Stimulated activated CD4-positive, alpha-beta T cell treated with anti-CD3 and anti-CD28 coated beads, Interleukin-4, amount 100 ng/mL, for 48 hours (primary cell): ENCODE results near the gene OR51B4.
"Not testable (repeated sequence)": the region's sequence is repeated elsewhere in the genome, so short reads cannot be mapped to it uniquely, and the experiment has no call there.

Experiments used
- DNase-seq, 2 donors: peaks; one replicate each; pipeline ENCODE4 v3.0.0-alpha.2; 2020; ENCODE audit warnings: low read depth in 2 of 2

The OR51B4 gene

DNA sequence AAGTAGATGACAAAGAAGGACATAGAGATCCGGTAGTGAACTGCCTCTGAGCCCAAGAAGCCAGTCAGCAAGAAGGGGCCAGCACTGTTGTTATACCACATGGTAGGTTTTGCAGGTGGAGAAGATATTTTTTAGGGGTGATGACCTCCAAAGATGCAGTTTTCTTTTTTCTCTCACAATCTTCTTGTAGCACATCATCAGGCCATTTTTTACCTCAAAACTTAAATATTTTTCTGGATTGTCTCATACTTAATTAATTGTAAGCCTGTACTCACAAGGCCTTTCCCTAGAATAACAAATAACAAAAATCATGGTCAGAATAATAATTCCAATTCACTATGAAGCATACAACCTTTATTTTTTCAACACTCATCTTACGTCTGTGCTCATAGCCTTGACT lies at the start of gene OR51B4:
TSS of gene OR51B4 (minus strand) at position 101 of the 400 bp plus-strand sequence. CDS start at position 101, 0 bp downstream.
- no peak for DNase-seq

DNA sequence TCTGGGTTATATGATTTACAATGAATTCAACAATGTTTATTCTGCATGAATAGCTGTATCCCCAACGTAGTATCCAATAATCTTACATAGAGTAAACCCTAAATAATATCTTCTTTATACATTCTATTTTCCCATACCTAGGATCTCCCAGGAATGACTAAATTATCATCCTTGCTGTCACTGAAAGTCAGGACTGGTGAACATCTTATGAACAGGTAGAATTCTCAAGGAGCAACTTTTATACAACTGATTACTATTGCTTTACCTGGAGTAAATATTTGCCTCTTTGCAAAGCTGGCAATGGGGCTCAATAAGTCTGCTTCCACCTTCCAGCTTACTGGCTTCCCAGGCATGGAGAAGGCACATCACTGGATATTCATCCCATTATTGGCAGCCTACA lies 49.5 kb upstream of the OR51B4 start, which contains the start of gene OR51B6:
TSS of gene OR51B6 (plus strand) at position 301 of the 400 bp plus-strand sequence. CDS start at position 301, 0 bp downstream.
- no peak for DNase-seq

DNA sequence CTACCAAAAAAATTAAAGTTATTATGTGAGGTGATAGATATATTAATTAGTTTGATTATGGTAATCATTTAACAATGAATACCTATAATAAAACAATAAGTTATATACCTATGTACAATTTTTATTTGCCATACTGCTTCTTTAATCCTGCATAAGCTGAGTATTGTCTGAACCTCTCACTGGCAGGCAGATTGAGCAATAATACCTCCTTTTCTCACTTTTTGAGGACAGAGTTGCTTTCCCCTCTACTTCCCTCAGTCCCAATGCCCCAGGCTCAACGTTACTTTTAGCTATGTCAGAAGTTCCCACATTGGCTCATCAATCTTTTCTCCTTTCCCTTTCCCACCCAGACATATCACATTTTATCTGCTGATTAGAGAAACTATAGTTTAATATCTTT lies 47.8 kb upstream of the OR51B4 start:
- DNase-seq: no peak

- no peak for DNase-seq
These were observed 46.9 kb upstream of the OR51B4 start for GRCh38 chr11:5348551-5349194.

DNA sequence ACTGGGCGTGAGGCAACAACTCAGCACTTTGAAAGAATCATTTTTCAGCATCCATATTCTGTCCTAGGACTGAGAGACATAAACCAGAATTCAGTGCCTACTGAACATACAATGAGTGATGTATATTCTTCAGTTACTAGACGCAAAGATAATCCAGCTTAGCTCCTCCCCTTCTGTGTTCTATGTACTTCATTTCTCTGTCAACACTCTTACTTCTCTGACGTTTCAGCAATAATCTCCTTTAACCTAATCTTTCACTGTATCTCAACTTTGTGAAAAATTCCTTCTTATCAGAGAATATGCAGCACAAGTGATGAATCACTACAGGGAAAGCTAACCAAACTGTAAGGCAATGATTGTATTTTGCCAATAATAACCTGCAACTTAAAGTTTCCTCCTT lies 44.1 kb upstream of the OR51B4 start:
- DNase-seq: no peak

- no peak for DNase-seq
These were observed 42.0 kb upstream of the OR51B4 start, which contains the start of gene OR51B5 for GRCh38 chr11:5343474-5344335. OR51B5 (minus strand) TSS chr11:5343524; CDS start chr11:5343524, 0 bp downstream.

DNA sequence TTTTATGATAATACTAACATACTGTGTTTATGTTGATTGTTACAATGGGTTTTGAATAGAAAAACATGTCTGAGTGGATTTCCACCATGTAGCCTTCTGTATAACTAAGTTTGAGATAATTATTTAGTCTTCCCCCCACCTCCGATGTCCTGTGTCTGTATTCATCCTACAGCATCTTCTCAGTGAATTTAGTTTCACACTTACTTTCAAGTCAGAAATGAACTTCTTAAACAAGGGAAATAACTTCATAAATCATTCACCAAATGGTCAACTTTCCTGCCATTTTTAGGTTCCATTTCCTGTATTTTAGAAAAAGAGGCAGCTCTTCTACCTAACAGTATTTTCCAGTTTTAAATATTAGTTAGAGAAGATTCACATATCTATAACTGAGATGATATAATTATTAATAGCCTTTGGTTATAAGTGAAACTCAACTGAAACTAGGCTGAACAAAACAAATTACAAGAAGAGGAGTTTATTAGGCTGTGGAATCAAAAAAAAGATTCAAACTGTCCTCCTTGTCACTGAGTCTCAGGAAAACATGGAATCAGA lies 38.1 kb upstream of the OR51B4 start:
- no peak for DNase-seq

DNA sequence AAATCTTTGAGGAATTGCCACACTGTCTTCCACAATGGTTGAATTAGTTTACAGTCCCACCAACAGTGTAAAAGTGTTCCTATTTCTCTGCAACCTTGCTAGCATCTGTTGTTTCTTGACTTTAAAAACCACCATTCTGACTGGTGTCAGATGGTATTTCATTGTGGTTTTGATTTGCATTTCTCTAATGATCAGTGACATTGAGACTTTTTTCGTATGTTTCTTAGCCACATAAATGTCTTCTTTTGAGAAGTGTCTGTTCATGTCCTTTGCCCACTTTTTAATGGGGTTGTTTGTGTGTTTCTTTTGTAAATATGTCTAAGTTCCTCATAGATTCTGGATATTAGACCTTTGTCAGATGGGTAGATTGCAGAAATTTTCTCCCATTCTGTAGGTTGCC lies 35.5 kb upstream of the OR51B4 start:
- DNase-seq: not testable (repeated sequence)

DNA sequence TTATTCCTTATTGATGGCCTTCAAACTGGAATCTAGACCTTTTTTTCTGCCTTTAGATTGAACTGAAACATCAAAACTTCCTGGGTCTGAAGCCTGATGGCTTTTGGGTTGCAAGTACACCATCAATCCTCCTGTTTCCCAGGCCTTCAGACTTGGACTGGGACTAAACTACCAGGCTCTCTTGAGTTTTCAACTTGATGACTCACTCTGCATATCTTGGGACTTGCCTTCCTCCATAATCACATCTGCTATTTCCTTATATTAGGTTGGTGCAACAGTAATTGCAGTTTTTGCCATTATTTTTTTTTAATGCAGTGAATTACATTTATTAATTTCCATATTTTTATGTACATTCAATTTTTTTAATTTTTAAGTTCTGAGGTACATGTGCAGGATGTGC lies 34.6 kb upstream of the OR51B4 start:
- DNase-seq: no peak

- no peak for DNase-seq
These were observed 33.4 kb upstream of the OR51B4 start for GRCh38 chr11:5335170-5335569.

DNA sequence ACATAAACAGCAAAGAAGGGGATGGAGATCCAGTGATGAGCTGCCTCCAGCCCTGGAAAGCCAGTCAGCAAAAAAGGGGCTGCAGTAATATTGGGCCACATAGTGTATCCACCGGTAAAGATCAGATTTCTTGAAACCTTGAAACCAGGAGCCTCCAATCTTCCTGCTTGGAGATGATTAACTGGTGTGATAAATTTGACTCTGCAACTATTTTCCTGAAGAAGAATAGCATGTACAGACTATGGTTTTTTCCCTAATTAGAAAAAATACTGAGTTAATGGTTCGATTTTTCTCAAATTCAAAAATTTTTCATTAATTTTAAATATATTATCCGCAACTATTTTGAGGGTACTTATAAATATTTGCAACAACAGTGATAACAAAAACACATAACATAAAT lies 22.5 kb upstream of the OR51B4 start, which contains the start of gene OR51B2:
TSS of gene OR51B2 (minus strand) at position 101 of the 400 bp plus-strand sequence. CDS start at position 101, 0 bp downstream.
- DNase-seq: no peak

GRCh38 chr11:5317292-5317691 lies 15.5 kb upstream of the OR51B4 start:
- DNase-seq: no peak

DNA sequence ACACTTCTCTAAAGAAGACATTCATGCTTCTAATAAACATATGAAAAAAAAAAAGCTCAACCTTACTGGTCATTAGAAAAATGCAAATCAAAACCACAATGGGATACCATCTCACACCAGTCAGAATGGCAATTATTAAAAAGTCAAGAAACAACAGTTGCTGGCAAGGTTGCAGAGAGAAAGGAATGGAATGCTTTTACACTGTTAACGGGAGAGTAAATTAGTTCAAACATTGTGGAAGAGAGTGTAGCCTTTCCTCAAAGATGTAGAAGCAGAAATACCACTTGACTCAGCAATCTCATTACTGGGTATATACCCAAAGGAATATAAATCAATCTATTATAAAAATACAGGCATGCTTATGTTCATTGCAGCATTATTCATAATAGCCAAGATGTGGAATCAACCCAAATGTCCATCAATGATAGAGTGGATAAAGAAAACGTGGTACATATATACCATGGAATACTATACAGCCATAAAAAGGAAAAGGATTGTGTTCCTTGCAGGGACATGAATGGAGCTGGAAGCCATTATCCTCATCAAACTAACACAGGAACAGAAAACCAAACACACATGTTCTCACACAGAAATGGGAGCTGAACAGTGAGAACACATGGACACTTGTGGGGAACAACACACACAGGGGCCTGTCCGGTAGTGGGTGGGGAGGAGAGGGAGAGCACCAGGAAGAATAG lies 11.7 kb upstream of the OR51B4 start:
- not testable (repeated sequence) for DNase-seq

DNA sequence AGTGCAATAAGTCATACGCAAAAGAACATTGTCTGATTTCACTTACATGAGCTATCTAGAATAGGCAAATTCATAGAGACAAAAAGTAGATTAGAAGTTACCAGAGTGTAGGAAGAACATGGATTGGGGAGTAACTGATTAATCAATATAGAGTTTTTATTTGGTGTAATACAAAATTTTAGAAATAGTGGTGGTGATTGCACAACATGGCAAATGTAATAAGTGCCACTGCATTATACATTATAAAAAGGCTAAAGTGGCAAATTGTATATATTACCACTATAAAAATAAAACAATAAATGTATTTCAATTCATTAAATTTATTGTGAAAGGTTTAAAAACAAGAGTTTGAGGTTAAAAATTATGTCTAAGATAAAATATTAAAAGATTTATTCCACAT lies 8.7 kb upstream of the OR51B4 start:
- DNase-seq: no peak

- no peak for DNase-seq
These were observed 5.7 kb upstream of the OR51B4 start for GRCh38 chr11:5307256-5308019.

GRCh38 chr11:5304046-5304445 lies 2.3 kb upstream of the OR51B4 start:
- no peak for DNase-seq

GRCh38 chr11:5303626-5304025 lies 1.9 kb upstream of the OR51B4 start:
- DNase-seq: no peak

- DNase-seq: no peak
These were observed 1.5 kb downstream of the OR51B4 start for GRCh38 chr11:5300251-5300650.

GRCh38 chr11:5298451-5298850 lies 3.3 kb downstream of the OR51B4 start:
- DNase-seq: no peak

DNA sequence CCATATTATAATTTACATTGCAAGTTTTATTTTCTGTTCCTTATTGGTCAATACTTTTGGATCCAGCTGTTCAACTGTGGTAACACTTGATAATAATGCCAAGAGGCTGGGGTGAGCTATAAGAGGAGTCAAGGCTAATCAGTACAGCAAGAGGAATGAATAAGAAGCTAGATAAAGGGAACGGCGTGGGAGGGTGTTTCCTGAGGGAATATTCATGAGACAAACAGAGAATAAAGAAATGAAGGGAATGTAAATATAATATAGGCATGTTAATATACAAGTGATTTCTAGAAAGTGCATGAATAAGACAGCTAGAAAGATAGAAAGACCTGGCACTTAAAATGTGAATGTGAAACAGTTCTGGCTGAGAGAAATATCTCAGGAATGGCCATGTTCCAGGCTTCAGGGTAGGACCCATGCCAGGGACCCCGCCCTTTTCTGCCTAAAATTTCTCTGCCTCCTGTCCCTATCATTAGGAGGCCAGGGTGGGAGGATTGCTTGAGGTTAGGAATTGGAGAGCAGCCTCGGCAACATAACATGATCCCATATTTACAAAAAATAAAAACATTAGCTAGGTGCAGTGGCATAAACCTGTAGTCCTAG lies 3.9 kb downstream of the OR51B4 start:
- DNase-seq: no peak
